GM10266 (cell line): ENCODE measurements around the gene PPCDC.

Source experiments
- DNase-seq: peaks from one replicate; pipeline ENCODE4 v3.0.0; 2012; ENCODE audit errors: extremely low spot score
- TF ChIP-seq, protein P1 (sequence below): IDR thresholded peaks from 2 replicates; pipeline ENCODE4 v1.5.1; 2012; ENCODE audit warnings: mild to moderate bottlenecking, low read depth; ENCODE audit not compliant: control insufficient read depth, insufficient read depth; ENCODE audit errors: missing control alignments

Gene PPCDC

GRCh38 chr15:75031848-75032247, 8.5 kb downstream of the PPCDC start:
- no peak for DNase-seq
- TF ChIP-seq, protein P1, sequence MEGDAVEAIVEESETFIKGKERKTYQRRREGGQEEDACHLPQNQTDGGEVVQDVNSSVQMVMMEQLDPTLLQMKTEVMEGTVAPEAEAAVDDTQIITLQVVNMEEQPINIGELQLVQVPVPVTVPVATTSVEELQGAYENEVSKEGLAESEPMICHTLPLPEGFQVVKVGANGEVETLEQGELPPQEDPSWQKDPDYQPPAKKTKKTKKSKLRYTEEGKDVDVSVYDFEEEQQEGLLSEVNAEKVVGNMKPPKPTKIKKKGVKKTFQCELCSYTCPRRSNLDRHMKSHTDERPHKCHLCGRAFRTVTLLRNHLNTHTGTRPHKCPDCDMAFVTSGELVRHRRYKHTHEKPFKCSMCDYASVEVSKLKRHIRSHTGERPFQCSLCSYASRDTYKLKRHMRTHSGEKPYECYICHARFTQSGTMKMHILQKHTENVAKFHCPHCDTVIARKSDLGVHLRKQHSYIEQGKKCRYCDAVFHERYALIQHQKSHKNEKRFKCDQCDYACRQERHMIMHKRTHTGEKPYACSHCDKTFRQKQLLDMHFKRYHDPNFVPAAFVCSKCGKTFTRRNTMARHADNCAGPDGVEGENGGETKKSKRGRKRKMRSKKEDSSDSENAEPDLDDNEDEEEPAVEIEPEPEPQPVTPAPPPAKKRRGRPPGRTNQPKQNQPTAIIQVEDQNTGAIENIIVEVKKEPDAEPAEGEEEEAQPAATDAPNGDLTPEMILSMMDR, result no peak

- no peak for DNase-seq
- TF ChIP-seq, protein P1, result no peak
Measured at GRCh38 chr15:75032395-75032794, 9.0 kb downstream of the PPCDC start.

DNA sequence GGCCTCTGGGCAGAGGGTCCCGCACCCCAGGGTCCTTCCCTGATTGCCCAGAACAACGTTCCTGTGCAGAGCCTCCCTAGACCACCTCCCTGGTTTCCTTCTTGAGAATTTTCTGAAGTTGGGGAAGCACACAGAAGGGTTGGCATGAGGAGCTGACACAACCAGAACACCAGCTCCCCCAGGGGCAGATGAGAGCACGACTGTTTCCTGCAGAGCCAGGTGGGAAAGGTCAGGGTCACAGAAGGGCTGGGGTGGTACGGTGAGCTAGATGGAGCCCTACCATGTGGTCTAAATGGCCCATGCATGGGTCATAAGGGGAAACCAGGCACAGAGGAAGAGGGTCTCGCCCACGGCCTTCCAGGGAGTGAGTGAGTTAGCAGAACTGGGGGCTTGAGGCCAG, 10.4 kb downstream of the PPCDC start:
- TF ChIP-seq, protein P1, result no peak
- no peak for DNase-seq

DNA sequence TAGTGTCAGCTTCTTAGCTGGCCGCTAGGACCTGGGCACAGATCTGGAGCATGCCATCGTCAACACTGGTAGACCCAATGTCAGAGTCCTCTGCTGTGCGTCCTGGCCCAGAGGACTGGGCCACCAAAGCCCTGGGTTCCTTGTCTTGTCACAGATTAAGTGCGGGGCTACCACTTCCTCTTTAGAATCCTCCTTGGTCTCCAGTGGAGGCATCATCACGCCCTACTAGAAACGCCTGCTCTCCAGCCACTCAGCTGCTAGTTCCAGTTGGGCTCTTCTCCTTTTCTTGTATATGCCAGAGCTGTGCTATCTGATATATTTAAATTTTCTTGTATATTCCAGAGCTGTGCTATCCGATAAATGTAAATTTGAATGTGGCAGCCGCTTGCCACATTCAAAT, 11.2 kb downstream of the PPCDC start:
- TF ChIP-seq, protein P1, result no peak
- no peak for DNase-seq

GRCh38 chr15:75036212-75036616, 12.8 kb downstream of the PPCDC start:
- TF ChIP-seq, protein P1, result no peak
- DNase-seq, result no peak

- no peak for DNase-seq
- TF ChIP-seq, protein P1, result no peak
Measured at GRCh38 chr15:75037685-75038084, 14.3 kb downstream of the PPCDC start.

- TF ChIP-seq, protein P1, result no peak
- no peak for DNase-seq
Measured at GRCh38 chr15:75038231-75038630, 14.8 kb downstream of the PPCDC start.
